Measurements from ENCODE around the gene SPTSSB. TPM values are rescaled to one million over a fixed set of nuclear protein-coding genes. Genes with fewer than 3 reads are reported as not detected.

SPTSSB gene
- total and polyA plus RNA-seq, 2 donors (not counting 1 experiment from before 2014, with no cell fraction given): under 0.01 TPM; not detected in 1

DNA sequence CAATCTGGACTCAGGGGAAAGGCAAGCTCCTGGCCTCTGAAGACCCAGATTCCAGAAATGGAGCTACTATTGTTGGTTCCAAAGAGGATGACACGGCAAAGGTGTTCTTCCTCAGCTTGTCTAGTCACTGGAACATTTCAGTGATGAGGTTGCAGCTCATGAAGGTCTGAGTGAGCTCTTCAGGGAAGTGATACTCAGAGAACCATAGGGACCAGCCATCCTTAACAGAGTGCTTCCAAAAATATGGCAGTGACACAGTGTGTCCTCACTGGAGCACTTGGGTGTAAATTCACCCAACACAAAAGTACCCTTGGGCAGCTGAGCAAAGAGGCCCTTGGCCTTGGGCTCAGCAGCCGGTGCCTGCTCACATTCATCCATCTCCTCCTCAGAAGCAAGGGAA, 46.3 kb downstream of the SPTSSB start:
- Histone ChIP-seq H3K9me3 (ENCODE audit: control insufficient read depth, insufficient read depth, low read depth, low read length) (no peaks in the 10 kb centered on the region), H3K36me3 (ENCODE audit: control insufficient read depth, insufficient read depth, low read length) (no peaks in the 10 kb centered on the region), H3K27me3 (ENCODE audit: control insufficient read depth, insufficient read depth, low read length) (no peaks in the 10 kb centered on the region), H3K4me1 (ENCODE audit: control insufficient read depth, extremely low read depth, insufficient read depth, low read length) (no peaks in the 10 kb centered on the region), H3K27ac (ENCODE audit: insufficient read depth, low read length) (no peak overlapping the region), H4K20me1 (ENCODE audit: control insufficient read depth, extremely low read depth, insufficient read depth, low read length) (no peaks in the 10 kb centered on the region), H3K4me3 (replicated peaks in 1 of 4; ENCODE audit: control extremely low read depth in 1 of 4, insufficient read depth in 1 of 4, low read depth in 3 of 4, low read length in 4 of 4) (no peak overlapping the region), H3K9ac (ENCODE audit: insufficient read depth, low read length) (no peak overlapping the region), H2AFZ (ENCODE audit: low read length) (no peak overlapping the region), H3K79me2 (ENCODE audit: control insufficient read depth, insufficient read depth, low read length) (no peaks in the 10 kb centered on the region), H3K4me2 (ENCODE audit: extremely low read depth, insufficient read depth, low read length) (no peak overlapping the region)
- no peak for TF ChIP-seq EZH2 (IDR thresholded peaks at IDR 0.05; ENCODE audit: low read length, missing control alignments)
- no peak for DNase-seq (ENCODE audit: low read depth in 2 of 2)

DNA sequence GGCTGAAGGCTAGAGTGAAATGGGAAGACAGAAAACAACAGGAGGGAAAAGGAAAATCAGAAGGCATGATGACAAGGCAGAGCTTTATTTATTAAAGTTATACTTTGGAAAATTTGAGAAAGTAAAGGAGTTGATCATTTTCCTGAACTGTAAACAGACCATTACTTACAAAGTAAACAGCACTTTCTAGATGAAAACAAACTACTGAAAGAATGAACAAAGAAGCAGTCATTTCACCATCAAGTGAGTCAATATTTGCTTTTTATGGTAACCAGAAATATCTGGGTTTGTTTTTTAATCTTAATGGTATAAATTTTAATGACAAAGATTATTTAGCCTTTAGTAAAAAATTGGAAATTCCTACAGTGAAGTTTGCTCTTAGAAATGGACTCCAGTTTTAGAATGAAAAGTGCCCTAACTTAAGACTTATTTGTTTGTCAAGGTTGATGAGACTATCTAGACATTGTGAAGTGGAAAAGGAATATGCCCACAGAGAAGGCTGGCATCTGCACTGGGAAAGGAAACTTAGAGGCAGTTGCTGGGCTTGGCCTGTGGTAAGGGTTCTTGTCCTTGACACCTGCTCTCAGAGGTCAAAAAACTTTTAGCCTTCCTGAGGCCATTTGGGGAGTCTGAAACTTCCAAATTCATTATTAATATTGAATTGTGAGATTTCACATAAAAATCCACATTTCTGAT, 47.2 kb downstream of the SPTSSB start:
- DNase-seq (ENCODE audit: low read depth in 2 of 2): no peak
- H3K4me3 ChIP-seq (replicated peaks in 1 of 4; ENCODE audit: control extremely low read depth in 1 of 4, insufficient read depth in 1 of 4, low read depth in 3 of 4, low read length in 4 of 4): no peak overlapping the region
- H3K27me3 ChIP-seq (ENCODE audit: control insufficient read depth, insufficient read depth, low read length): no peaks in the 10 kb centered on the region
- no peaks in the 10 kb centered on the region for H3K9me3 ChIP-seq (ENCODE audit: control insufficient read depth, insufficient read depth, low read depth, low read length)
- H3K79me2 ChIP-seq (ENCODE audit: control insufficient read depth, insufficient read depth, low read length): no peaks in the 10 kb centered on the region
- H3K4me1 ChIP-seq (ENCODE audit: control insufficient read depth, extremely low read depth, insufficient read depth, low read length): no peaks in the 10 kb centered on the region
- no peak overlapping the region for H3K4me2 ChIP-seq (ENCODE audit: extremely low read depth, insufficient read depth, low read length)
- TF ChIP-seq, protein P1, sequence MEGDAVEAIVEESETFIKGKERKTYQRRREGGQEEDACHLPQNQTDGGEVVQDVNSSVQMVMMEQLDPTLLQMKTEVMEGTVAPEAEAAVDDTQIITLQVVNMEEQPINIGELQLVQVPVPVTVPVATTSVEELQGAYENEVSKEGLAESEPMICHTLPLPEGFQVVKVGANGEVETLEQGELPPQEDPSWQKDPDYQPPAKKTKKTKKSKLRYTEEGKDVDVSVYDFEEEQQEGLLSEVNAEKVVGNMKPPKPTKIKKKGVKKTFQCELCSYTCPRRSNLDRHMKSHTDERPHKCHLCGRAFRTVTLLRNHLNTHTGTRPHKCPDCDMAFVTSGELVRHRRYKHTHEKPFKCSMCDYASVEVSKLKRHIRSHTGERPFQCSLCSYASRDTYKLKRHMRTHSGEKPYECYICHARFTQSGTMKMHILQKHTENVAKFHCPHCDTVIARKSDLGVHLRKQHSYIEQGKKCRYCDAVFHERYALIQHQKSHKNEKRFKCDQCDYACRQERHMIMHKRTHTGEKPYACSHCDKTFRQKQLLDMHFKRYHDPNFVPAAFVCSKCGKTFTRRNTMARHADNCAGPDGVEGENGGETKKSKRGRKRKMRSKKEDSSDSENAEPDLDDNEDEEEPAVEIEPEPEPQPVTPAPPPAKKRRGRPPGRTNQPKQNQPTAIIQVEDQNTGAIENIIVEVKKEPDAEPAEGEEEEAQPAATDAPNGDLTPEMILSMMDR (conservative IDR thresholded peaks at IDR 0.05 in 1 of 2, IDR thresholded peaks at IDR 0.05 in 1 of 2; ENCODE audit: low read depth in 1 of 2, low read length in 2 of 2): no peak
- TF ChIP-seq EZH2 (IDR thresholded peaks at IDR 0.05; ENCODE audit: low read length, missing control alignments): no peak
- H4K20me1 ChIP-seq (ENCODE audit: control insufficient read depth, extremely low read depth, insufficient read depth, low read length): no peaks in the 10 kb centered on the region
- H3K9ac ChIP-seq (ENCODE audit: insufficient read depth, low read length): no peak overlapping the region
- no peaks in the 10 kb centered on the region for H3K36me3 ChIP-seq (ENCODE audit: control insufficient read depth, insufficient read depth, low read length)
- no peak overlapping the region for H3K27ac ChIP-seq (ENCODE audit: insufficient read depth, low read length)
- no peak overlapping the region for H2AFZ ChIP-seq (ENCODE audit: low read length)

DNA sequence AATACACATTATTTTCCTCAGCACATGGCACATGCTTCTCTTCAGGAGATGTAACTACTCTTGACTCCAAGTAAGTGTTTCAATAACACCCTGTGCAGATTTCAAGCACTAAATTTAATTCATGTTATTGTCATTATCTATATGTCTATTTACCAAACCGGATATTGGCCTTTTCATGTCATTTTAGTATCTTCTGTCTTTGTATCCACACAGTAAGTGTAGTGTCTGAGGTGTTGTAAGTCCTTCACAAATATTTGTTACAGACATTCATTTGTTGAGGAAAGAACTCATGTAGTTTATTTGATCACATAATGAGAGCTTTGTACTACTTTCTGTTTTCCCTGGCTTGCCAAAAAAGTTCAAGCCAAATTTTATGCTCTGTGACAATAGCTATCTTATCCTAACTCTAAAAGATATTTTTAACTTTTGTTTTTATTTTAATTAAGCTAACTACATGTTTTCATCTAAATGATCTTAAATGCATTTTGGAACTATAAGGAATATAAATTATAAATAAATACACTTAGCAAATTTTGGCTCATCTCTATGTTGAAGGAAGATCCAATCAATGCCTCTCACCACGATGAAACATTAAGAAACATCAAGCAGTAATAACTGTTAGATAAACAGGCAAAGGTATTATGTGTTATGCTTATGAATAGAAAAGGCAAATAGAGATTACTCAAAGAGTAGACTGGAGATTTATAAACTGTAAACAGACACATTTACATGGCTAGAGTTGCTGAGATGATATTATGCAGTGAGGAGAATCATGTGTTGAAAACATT, 48.3 kb downstream of the SPTSSB start:
- H3K4me2 ChIP-seq (ENCODE audit: extremely low read depth, insufficient read depth, low read length): no peak overlapping the region

More for the DNA sequence above, 48.3 kb downstream of the SPTSSB start:
- Histone ChIP-seq H2AFZ (ENCODE audit: low read length) (no peak overlapping the region), H3K4me1 (ENCODE audit: control insufficient read depth, extremely low read depth, insufficient read depth, low read length) (no peaks in the 10 kb centered on the region), H3K9me3 (ENCODE audit: control insufficient read depth, insufficient read depth, low read depth, low read length) (no peaks in the 10 kb centered on the region), H3K27ac (ENCODE audit: insufficient read depth, low read length) (no peak overlapping the region), H3K4me3 (replicated peaks in 1 of 4; ENCODE audit: control extremely low read depth in 1 of 4, insufficient read depth in 1 of 4, low read depth in 3 of 4, low read length in 4 of 4) (no peak overlapping the region), H4K20me1 (ENCODE audit: control insufficient read depth, extremely low read depth, insufficient read depth, low read length) (no peaks in the 10 kb centered on the region), H3K36me3 (ENCODE audit: control insufficient read depth, insufficient read depth, low read length) (no peaks in the 10 kb centered on the region), H3K79me2 (ENCODE audit: control insufficient read depth, insufficient read depth, low read length) (no peaks in the 10 kb centered on the region), H3K9ac (ENCODE audit: insufficient read depth, low read length) (no peak overlapping the region), H3K27me3 (ENCODE audit: control insufficient read depth, insufficient read depth, low read length) (no peaks in the 10 kb centered on the region)
- DNase-seq (ENCODE audit: low read depth in 2 of 2): no peak
- TF ChIP-seq, protein P1 (conservative IDR thresholded peaks at IDR 0.05 in 1 of 2, IDR thresholded peaks at IDR 0.05 in 1 of 2; ENCODE audit: low read depth in 1 of 2, low read length in 2 of 2): no peak
- no peak for TF ChIP-seq EZH2 (IDR thresholded peaks at IDR 0.05; ENCODE audit: low read length, missing control alignments)
